Astrocyte of the spinal cord (primary cell): ENCODE measurements around the gene IST1.

Experiments used
- DNase-seq: peaks from one replicate; pipeline ENCODE4 v3.0.0; 2011; ENCODE audit warnings: low read depth, low spot score
- H3K4me3 ChIP-seq: 2 replicates; pipeline ENCODE4 v1.5.1; 2011; ENCODE audit warnings: low read depth, mild to moderate bottlenecking, low read length, moderate library complexity
- CTCF ChIP-seq: IDR thresholded peaks from 2 replicates; pipeline ENCODE4 v1.5.1; 2012; ENCODE audit warnings: low read depth, mild to moderate bottlenecking, low read length, inconsistent platforms
- in situ Hi-C: cut with HindIII; loops from 2 replicates; pipeline ENCODE4 v1.10.0; 2017; ENCODE audit warnings: low sequenced_read_pairs

Gene IST1

DNA sequence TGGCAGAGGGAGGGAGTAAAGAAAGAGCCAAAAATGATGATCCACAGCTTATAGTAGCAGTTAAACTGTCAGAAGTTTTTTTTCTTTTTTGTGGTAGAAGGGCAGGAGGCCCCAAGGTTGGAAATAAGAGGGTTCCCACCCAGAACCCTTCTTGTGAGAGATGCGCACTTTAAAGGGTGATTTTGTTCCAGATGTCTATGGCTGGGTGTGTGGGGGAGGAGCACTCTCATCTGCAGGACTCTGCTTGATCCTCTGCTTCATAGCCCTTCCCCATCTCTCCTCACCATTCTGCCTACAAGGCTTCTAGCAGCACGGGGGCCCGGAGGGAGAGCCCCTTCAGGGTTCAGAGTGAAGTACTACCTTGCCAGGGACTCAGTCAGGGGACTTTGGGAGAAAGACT is 43.2 kb upstream of the IST1 start:
- in situ Hi-C loops: no loop called here
- no peak for DNase-seq
- TF ChIP-seq CTCF: no peak
- no peak overlapping the region for H3K4me3 ChIP-seq

GRCh38 chr16:71852561-71852960 is 42.8 kb upstream of the IST1 start:
- no peak for DNase-seq
- H3K4me3 ChIP-seq: no peak overlapping the region
- in situ Hi-C loops: no loop called here
- TF ChIP-seq CTCF: no peak

- TF ChIP-seq CTCF: no peak
- DNase-seq: no peak
- in situ Hi-C loops: no loop called here
- no peak overlapping the region for H3K4me3 ChIP-seq
These were observed 41.9 kb upstream of the IST1 start for GRCh38 chr16:71853413-71853812.

- H3K4me3 ChIP-seq: no peak overlapping the region
- TF ChIP-seq CTCF: no peak
- in situ Hi-C loops: no loop called here
- no peak for DNase-seq
These were observed 40.9 kb upstream of the IST1 start for GRCh38 chr16:71854369-71854948.

- in situ Hi-C loops: no loop called here
- no peak for TF ChIP-seq CTCF
- H3K4me3 ChIP-seq: no peak overlapping the region
- DNase-seq: no peak
These were observed 39.2 kb upstream of the IST1 start for GRCh38 chr16:71855937-71856662.

DNA sequence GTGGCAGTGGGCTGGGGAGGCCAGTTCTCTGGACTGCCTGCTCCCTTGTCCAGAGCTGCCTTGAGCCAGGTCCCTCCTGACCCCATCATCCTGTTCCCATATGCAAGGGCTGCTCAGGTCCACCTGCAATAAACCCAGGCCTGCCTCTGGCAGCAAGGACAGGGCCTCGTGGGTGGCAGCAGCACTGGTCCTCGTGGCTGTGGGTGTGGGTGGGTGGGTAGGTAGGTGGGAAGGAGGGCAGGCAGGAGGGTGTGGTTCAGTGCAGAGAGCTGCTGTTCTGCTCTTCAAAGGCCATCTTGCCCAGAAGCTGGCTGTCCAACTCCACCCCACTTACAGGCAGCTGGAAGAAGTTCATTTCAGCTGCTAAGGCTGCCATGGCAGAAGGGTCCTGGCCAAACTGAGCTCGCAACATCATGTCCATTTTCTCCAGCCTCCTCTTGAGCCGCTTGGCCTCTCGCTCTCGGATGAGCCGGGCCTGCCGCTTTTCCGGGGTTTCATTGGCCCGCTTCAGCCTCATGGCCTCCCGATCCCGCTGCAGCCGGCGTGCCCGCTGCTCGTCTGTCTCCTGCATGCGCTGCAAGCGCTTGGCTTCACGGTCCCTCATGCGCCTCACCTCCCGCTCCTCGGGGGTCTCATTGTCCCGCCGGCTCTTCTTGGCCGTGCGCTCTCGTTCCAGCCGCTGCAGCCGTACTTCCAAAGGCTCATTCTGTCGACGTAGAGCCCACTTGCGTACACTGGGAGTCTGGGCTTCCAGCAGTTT is 35.4 kb upstream of the IST1 start:
- H3K4me3 ChIP-seq: no peak overlapping the region
- in situ Hi-C loops: no loop called here
- no peak for DNase-seq
- TF ChIP-seq CTCF: no peak
